Activated CD8-positive, alpha-beta T cell treated with anti-CD3 and anti-CD28 coated beads for 36 hours (primary cell): ENCODE measurements around the gene KLRK1. TPM values are rescaled to one million over a fixed set of nuclear protein-coding genes. Genes with fewer than 3 reads are reported as not detected.

ENCODE experiments used
- ATAC-seq: fragments of 200-7000 bp; cut with Tn5 transposase; one replicate; pipeline ENCODE4 v1.10.0; 2021; ENCODE audit warnings: mild to moderate bottlenecking, moderate library complexity
- CTCF ChIA-PET: fragments of 350-600 bp; sonication (Branson Sonifier 250); formaldehyde crosslinking; loops from one replicate; lab custom pipeline; 2021; ENCODE audit warnings: antibody characterized with exemption; lab: Charles Lee
- POLR2A ChIA-PET: fragments of 350-600 bp; sonication (Branson Sonifier 250); formaldehyde crosslinking; loops from one replicate; lab custom pipeline; 2021; ENCODE audit warnings: antibody characterized with exemption; lab: Charles Lee
- DNase-seq: peaks from one replicate; pipeline ENCODE4 v3.0.0-alpha.2; 2020
- H3K27ac Mint-ChIP-seq: one replicate; pipeline ENCODE4 v1.8.0; 2021; ENCODE audit warnings: mild to moderate bottlenecking, mixed read lengths
- H3K27me3 Mint-ChIP-seq: one replicate; pipeline ENCODE4 v1.8.0; 2021; ENCODE audit warnings: mixed read lengths
- H3K36me3 Mint-ChIP-seq: one replicate; pipeline ENCODE4 v1.8.0; 2021; ENCODE audit warnings: low read depth, mixed read lengths
- H3K4me1 Mint-ChIP-seq: one replicate; pipeline ENCODE4 v1.8.0; 2021; ENCODE audit warnings: low read depth, mixed read lengths
- H3K4me3 Mint-ChIP-seq: one replicate; pipeline ENCODE4 v1.8.0; 2021; ENCODE audit warnings: mild to moderate bottlenecking, moderate library complexity, mixed read lengths
- H3K9me3 Mint-ChIP-seq: one replicate; pipeline ENCODE4 v1.8.0; 2021; ENCODE audit warnings: mixed read lengths
- CTCF ChIP-seq: fragments of 200-600 bp; IDR thresholded peaks from one replicate; pipeline ENCODE4 v1.8.0; 2022; ENCODE audit warnings: antibody characterized with exemption, mild to moderate bottlenecking
- intact Hi-C: fragments of 100-400 bp; cut with micrococcal nuclease; formaldehyde crosslinking; loops from one replicate; pipeline ENCODE4 v1.10.0; 2022
- total RNA-seq, 2 experiments: library from RNA; stranded (reverse); gene quantifications; one replicate each; pipeline ENCODE4 v1.2.3, GENCODE V29; 2021

Gene KLRK1
- total RNA-seq, 2 experiments from 2014 or later = 111 to 112 TPM

DNA sequence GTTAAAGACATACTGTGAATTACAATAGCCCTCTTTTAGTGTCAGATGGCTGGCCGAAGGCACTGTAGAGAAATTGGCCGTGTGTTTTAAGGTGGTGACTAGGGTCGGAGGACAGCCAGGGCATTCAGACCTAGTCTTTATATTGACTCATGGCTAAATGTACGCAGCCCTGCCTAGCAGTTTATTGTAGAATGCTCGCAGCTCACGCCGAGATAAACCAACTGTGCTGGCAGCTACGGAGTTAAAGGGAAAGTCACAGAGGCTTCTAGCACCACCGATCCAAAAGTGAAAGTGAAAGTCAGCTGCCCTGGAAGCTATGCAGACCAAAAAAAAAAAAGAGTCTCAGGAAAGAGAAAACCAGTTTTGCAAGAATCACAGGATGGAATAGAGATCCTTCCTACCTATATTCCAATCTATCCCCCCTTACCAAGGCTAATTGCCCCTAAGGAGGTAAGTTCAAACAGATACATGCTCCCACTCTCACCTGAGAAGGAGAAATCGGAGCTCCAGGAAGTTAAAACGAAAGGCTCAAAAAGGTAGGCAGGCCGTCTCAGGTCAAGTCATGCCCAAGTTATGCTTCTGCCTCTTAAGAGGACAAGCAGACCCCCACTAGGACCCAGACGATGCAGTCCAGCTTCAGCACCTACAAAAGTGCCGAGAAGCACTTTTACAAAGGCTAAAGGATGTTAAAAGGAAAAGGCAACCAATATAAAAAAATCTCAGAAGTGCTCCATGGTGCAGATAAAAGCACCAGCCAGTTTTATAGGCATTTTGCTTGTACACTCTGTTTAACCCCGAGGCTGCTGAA is 24.8 kb downstream of the KLRK1 start:
- peak; percentile 83 for DNase-seq
- Mint-ChIP-seq H3K9me3 (peaks cover 7% of the 10 kb centered on the region), H3K27me3 (no peaks in the 10 kb centered on the region), H3K4me3 (no peak overlapping the region), H3K27ac (no peak overlapping the region), H3K36me3 (peaks cover 50% of the 10 kb centered on the region), H3K4me1 (peaks cover 41% of the 10 kb centered on the region)
- POLR2A ChIA-PET = interaction anchor here (0.6 to 4.6 kb wide), 21 partner anchors 9 to 695 kb away, joined by 3 to 18 read pairs (median 4); partner anchors contain the start of genes CLEC1A and STYK1
- CTCF ChIA-PET = interaction anchor here (0.9 to 4.0 kb wide), 13 partner anchors 21 to 385 kb away, joined by 3 to 37 read pairs (median 5); no protein-coding TSS in a partner anchor
- TF ChIP-seq CTCF = no peak
- peak; percentile 62 for ATAC-seq
- intact Hi-C loops = loop anchor here (2.0 to 10.0 kb wide), 6 partner anchors 26 to 190 kb away; partner anchors contain the start of gene KLRK1

GRCh38 chr12:10363914-10364814 is 25.7 kb downstream of the KLRK1 start:
- CTCF ChIA-PET = interaction anchor here (0.8 to 4.0 kb wide), 7 partner anchors 22 to 386 kb away, joined by 3 to 37 read pairs (median 5); no protein-coding TSS in a partner anchor
- Mint-ChIP-seq H3K4me1 (peaks cover 41% of the 10 kb centered on the region), H3K27me3 (no peaks in the 10 kb centered on the region), H3K9me3 (peaks cover 7% of the 10 kb centered on the region), H3K27ac (no peak overlapping the region), H3K36me3 (peaks cover 49% of the 10 kb centered on the region), H3K4me3 (no peak overlapping the region)
- ATAC-seq (peak; percentile 64), DNase-seq (peak; percentile 60)
- intact Hi-C loops = loop anchor here (2.0 to 10.0 kb wide), 5 partner anchors 27 to 191 kb away; partner anchors contain the start of gene KLRK1
- TF ChIP-seq CTCF = no peak
- POLR2A ChIA-PET = interaction anchor here (0.6 to 3.6 kb wide), 12 partner anchors 21 to 333 kb away, joined by 3 to 15 read pairs (median 4); partner anchors contain the start of gene CLEC1A

GRCh38 chr12:10363658-10363913 is 26.3 kb downstream of the KLRK1 start:
- Mint-ChIP-seq H3K27ac (no peak overlapping the region), H3K4me3 (no peak overlapping the region), H3K36me3 (peaks cover 50% of the 10 kb centered on the region), H3K27me3 (no peaks in the 10 kb centered on the region), H3K9me3 (peaks cover 9% of the 10 kb centered on the region), H3K4me1 (peaks cover 43% of the 10 kb centered on the region)
- POLR2A ChIA-PET = interaction anchor here (0.8 to 3.6 kb wide), 5 partner anchors 22 to 43 kb away, joined by 3 to 15 read pairs (median 4); no protein-coding TSS in a partner anchor
- no peak for TF ChIP-seq CTCF
- intact Hi-C loops = loop anchor here (5.0 to 10.0 kb wide), 4 partner anchors 41 to 191 kb away; no protein-coding TSS in a partner anchor
- DNase-seq (peak; percentile 51), ATAC-seq (no peak)
- CTCF ChIA-PET = interaction anchor here (0.8 to 4.0 kb wide), 2 partner anchors 33 to 128 kb away, joined by 3 to 26 read pairs; no protein-coding TSS in a partner anchor

DNA sequence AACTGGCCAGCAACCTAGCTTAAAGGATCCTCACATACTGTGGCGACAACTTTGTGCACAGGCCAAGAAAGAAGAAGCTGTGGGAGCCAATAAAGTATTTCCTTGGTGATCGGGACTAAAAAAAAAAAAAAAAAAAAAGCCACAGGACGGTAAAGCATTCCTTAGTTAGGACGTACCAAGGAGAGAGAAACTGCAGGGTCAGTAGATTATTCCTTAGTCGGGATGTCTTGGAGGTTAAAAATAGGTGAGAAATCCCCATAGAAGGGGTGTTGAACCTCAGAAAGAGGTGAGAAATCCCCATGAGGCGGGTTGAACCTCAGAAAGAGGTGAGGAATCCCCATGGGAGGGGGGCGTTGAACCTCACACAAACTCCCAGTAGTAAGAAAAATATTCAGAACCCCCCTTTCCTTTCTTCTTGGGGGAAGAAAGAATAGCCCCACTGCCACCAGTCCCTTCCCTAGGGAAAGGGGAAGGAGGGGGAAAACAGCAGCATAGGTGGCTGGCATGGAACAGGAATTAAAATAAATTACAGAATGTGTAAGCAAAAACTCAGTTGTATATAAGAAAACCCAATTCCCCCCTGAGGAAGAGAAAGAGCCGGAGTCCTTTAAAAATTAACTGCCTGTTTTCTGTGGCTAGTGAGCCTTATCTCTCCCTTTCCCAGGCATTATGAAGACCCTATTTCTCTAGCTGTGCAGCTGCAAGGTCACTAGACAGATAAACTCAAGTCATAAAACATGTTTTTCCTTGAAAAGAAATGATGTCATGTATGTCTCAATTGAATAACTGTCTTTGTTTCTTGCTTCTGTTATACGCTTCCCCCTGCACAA is 26.8 kb downstream of the KLRK1 start:
- POLR2A ChIA-PET = interaction anchor here (0.9 to 1.6 kb wide), 3 partner anchors 23 to 31 kb away, joined by 3 to 11 read pairs (median 4); no protein-coding TSS in a partner anchor
- Mint-ChIP-seq H3K9me3 (peaks cover 9% of the 10 kb centered on the region), H3K4me1 (peaks cover 38% of the 10 kb centered on the region), H3K27ac (no peak overlapping the region), H3K36me3 (peaks cover 50% of the 10 kb centered on the region), H3K27me3 (no peaks in the 10 kb centered on the region), H3K4me3 (no peak overlapping the region)
- TF ChIP-seq CTCF = no peak
- no peak for ATAC-seq
- CTCF ChIA-PET = interaction anchor here (0.8 to 4.0 kb wide), 2 partner anchors 32 to 127 kb away, joined by 3 to 26 read pairs; no protein-coding TSS in a partner anchor
- peak; percentile 53 for DNase-seq
- intact Hi-C loops = loop anchor here (5.0 to 10.0 kb wide), 4 partner anchors 41 to 192 kb away; no protein-coding TSS in a partner anchor
